Common myeloid progenitor, CD34-positive (primary cell): ENCODE results near the gene MYO1D.

Experiments
- CTCF ChIA-PET: fragments of 350-600 bp; sonication (Branson Sonifier 250); formaldehyde crosslinking; loops from one replicate; lab custom pipeline; 2021; ENCODE audit warnings: antibody characterized with exemption; lab: Charles Lee
- POLR2A ChIA-PET: fragments of 350-600 bp; sonication (Branson Sonifier 250); formaldehyde crosslinking; loops from one replicate; lab custom pipeline; 2021; ENCODE audit warnings: antibody characterized with exemption; lab: Charles Lee
- DNase-seq, 3 donors: peaks; one replicate each; pipeline versions ENCODE4 v3.0.0 to v3.0.0-alpha.2; 2013
- H3K27ac ChIP-seq, 2 experiments: 1 replicate in 1 of 2; 2 replicates in 1 of 2; pipeline ENCODE4 v1.7.0; 2013; ENCODE audit warnings: inconsistent platforms in 2 of 2, low read length in 2 of 2, mild to moderate bottlenecking in 2 of 2, low read depth in 1 of 2, moderate library complexity in 1 of 2; ENCODE audit not compliant: severe bottlenecking in 2 of 2, insufficient read depth in 1 of 2, poor library complexity in 1 of 2
- H3K27me3 ChIP-seq, 5 experiments: replicated peaks in 2 of 5; 1 replicate in 3 of 5; 2 replicates in 2 of 5; pipeline versions ENCODE4 v1.6.1 to v1.7.0; 2013; ENCODE audit warnings: low read length in 4 of 5, mild to moderate bottlenecking in 2 of 5, moderate library complexity in 2 of 5, inconsistent platforms in 1 of 5; ENCODE audit not compliant: insufficient read depth in 5 of 5, control insufficient read depth in 4 of 5
- H3K36me3 ChIP-seq, 4 experiments: 1 replicate in 2 of 4; 2 replicates in 2 of 4; pipeline versions ENCODE4 v1.6.1 to v1.7.0; 2013; ENCODE audit warnings: low read length in 3 of 4, control low read depth in 1 of 4, mild to moderate bottlenecking in 1 of 4; ENCODE audit not compliant: control insufficient read depth in 4 of 4, insufficient read depth in 4 of 4
- H3K4me1 ChIP-seq, 4 experiments: 1 replicate in 3 of 4; 2 replicates in 1 of 4; pipeline versions ENCODE4 v1.6.1 to v1.7.1; 2013; ENCODE audit warnings: low read length in 3 of 4, mild to moderate bottlenecking in 3 of 4, control low read depth in 1 of 4, inconsistent platforms in 1 of 4, moderate library complexity in 1 of 4; ENCODE audit not compliant: control insufficient read depth in 4 of 4, insufficient read depth in 4 of 4; ENCODE audit errors: control extremely low read depth in 1 of 4
- H3K4me3 ChIP-seq, 7 experiments: 1 replicate in 4 of 7; 2 replicates in 3 of 7; pipeline versions ENCODE4 v1.5.1 to v1.7.0; 2013; ENCODE audit warnings: mild to moderate bottlenecking in 7 of 7, low read length in 6 of 7, moderate library complexity in 6 of 7, inconsistent platforms in 2 of 7, low read depth in 2 of 7, control low read depth in 1 of 7; ENCODE audit not compliant: insufficient read depth in 4 of 7, control insufficient read depth in 1 of 7; ENCODE audit errors: extremely low read depth in 1 of 7
- H3K9me3 ChIP-seq, 5 experiments: 1 replicate in 4 of 5; 2 replicates in 1 of 5; pipeline versions ENCODE4 v1.6.1 to v1.7.1; 2013; ENCODE audit warnings: low read length in 4 of 5, mild to moderate bottlenecking in 2 of 5, inconsistent platforms in 1 of 5, low read depth in 1 of 5, moderate library complexity in 1 of 5; ENCODE audit not compliant: control insufficient read depth in 4 of 5, insufficient read depth in 2 of 5; ENCODE audit errors: control extremely low read depth in 1 of 5
- WGBS: methylation state at CpG from one replicate; pipeline ENCODE4 v1.1.5; 2013; ENCODE audit not compliant: insufficient coverage; 5-methylcytosine and 5-hydroxymethylcytosine counted together

Gene MYO1D

DNA sequence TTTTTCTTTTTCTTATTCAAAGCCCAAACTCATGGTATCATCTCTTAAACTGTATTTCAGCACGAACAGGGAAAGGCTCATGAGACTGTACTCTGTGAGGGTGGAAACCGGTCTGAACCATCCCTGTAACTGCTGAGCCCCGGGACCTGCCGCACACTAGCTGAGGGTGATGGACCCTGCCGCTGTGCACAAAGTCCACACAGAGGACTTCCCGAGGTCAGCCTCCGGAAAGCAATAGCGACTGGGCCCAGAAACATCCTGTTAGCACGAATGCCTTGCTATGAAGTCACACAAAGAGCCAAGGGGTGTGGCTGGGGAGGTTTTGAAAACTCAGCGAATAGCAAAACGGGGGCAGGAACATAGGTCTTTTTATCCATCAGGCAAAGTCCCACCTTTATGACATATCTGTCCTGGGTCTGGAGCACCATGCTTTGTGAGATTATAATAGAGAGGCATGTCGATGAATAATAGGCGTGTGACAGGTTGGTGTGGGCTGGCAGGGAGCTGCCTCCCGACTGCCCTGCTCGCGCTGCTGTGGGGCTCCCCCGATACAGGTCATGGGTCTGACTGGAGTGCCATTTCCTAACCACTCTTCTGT lies 356.7 kb downstream of the MYO1D start:
- 34% methylated on average over 13 of the region's 17 CpGs for WGBS
- DNase-seq: peak in 1 of 3 donors; percentile 22
- peak overlapping the region in 3 of 7 experiments; percentile 59 to 70 (median 68) for H3K4me3 ChIP-seq
- no peaks in the 10 kb centered on the region for H3K9me3 ChIP-seq
- H3K27ac ChIP-seq: no peak overlapping the region
- H3K27me3 ChIP-seq: peaks cover 0 to 38% (median 20%) of the 10 kb centered on the region in 5 experiments
- ChIA-PET POLR2A (no interaction called here), CTCF (no interaction called here)
- H3K4me1 ChIP-seq: peaks cover 0 to 20% (median 18%) of the 10 kb centered on the region in 4 experiments
- no peaks in the 10 kb centered on the region for H3K36me3 ChIP-seq

DNA sequence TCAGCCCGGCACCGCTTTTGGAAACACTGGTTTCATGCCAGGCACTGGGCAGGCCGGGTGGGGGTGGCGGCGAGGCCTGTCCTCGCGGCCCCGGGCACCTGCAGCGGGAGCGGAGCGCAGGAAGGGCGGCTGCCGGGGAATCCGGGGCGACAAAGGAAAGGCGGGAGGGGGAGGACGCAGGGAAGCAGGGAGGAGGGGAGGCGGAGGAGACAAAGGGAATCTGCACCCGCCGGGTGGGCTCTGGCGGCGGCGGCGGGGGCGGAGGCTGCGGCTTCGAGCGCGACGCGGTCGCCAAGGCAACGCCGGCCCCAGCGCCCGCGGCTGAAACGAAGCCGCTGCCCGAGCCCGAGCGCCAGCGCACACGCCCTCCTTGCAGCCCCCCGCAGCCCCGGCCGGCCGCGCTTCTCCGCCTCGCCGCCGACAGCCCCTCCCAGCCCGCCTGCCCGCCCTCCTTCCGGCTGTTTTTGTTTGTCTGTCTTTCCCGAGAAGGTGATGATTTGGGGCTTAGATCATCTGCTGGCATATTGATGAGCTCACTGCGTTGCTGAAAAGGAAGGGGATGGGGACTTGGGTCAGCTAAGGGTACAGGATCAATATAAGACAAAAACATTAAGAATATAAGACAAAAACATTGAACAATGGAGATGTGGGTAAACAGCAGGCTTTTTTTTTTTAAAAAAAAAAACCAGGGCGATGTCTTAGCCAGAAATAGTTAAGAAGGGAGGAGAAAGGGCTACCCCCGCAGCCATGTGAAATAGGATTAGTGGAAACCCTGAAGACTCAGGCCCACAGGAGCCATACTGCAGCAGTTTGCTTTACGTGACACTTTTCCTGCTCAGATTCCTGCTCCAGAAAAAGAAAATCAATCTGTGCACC lies 357.5 kb downstream of the MYO1D start:
- ChIA-PET CTCF (interaction anchor here (0.6 kb wide), 1 partner anchor 241 kb away, joined by 4 read pairs; no protein-coding TSS in a partner anchor), POLR2A (interaction anchor here (0.5 to 0.6 kb wide), 2 partner anchors 33 to 1637 kb away, joined by 3 to 4 read pairs; partner anchors contain the start of gene CDK5R1)
- WGBS: 0% methylated on average over 28 of the region's 61 CpGs
- Histone ChIP-seq H3K27me3 (peaks cover 0 to 38% (median 18%) of the 10 kb centered on the region in 5 experiments), H3K27ac (no peak overlapping the region), H3K4me1 (peaks cover 0 to 20% (median 18%) of the 10 kb centered on the region in 4 experiments), H3K9me3 (no peaks in the 10 kb centered on the region), H3K36me3 (no peaks in the 10 kb centered on the region), H3K4me3 (peak overlapping the region in 6 of 7 experiments; percentile 31 to 70 (median 52))
- peak in 2 of 3 donors; percentile 58 to 68 for DNase-seq

DNA sequence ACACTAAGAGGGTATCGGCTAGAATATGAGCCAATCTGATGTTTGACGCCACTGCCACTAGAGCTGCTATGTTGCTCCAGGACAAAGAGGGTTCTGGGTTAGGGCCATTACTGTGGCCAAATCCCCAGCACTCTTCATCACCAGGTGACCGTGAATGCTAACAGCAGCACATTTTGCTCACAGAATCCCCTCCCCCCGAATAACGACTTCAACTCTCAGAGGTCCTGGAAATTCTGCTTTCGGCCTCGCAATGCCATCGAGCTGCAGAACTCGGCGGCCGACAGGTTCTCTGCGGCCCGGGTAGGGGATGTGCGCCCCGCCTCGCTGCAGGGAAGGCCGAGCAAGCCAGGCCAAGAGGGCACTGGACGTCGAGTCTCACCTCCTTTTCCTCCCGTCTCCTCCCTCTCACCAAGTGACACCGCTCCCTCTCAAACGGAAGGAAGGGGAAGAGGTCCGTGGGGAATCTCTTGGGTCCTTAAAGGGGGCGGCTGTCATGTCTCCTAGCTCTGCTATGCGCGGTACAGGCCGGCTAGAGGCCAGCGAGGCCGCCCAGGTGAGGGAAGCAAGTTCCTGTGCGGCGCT lies 358.2 kb downstream of the MYO1D start:
- Histone ChIP-seq H3K36me3 (no peaks in the 10 kb centered on the region), H3K27me3 (peaks cover 0 to 38% (median 18%) of the 10 kb centered on the region in 5 experiments), H3K9me3 (no peaks in the 10 kb centered on the region), H3K4me1 (peaks cover 0 to 20% (median 18%) of the 10 kb centered on the region in 4 experiments), H3K27ac (no peak overlapping the region), H3K4me3 (peak overlapping the region in 5 of 7 experiments; percentile 15 to 70 (median 59))
- ChIA-PET POLR2A (no interaction called here), CTCF (interaction anchor here (0.6 kb wide), 1 partner anchor 88 kb away, joined by 3 read pairs; no protein-coding TSS in a partner anchor)
- WGBS: 33% methylated on average over 27 of the region's 31 CpGs
- DNase-seq: no peak

DNA sequence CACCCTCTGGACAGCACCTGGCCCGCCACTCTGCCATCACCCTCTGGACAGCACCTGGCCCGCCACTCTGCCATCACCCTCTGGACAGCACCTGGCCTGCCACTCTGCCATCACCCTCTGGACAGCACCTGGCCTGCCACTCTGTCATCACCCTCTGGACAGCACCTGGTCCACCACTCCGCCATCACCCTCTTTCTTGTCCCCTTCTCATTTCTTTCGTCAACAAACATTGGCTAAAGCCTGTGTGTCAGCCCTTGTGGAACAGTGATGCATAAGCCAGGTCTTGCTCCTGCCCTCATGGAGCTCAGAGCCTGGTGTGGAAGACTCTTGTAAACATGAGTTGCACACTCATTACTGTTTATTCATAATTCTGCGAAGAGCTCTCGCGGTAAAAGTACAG lies 358.9 kb downstream of the MYO1D start:
- no peak overlapping the region for H3K27ac ChIP-seq
- no peaks in the 10 kb centered on the region for H3K9me3 ChIP-seq
- ChIA-PET CTCF (interaction anchor here (0.6 to 1.2 kb wide), 3 partner anchors 20 to 89 kb away, joined by 3 read pairs; partner anchors contain the start of gene PSMD11), POLR2A (interaction anchor here (0.6 kb wide), 1 partner anchor 40 kb away, joined by 5 read pairs; no protein-coding TSS in a partner anchor)
- H3K4me1 ChIP-seq: peaks cover 0 to 20% (median 18%) of the 10 kb centered on the region in 4 experiments
- no peak for DNase-seq
- peaks cover 0 to 38% (median 18%) of the 10 kb centered on the region in 5 experiments for H3K27me3 ChIP-seq
- H3K36me3 ChIP-seq: no peaks in the 10 kb centered on the region
- 94% methylated on average over 4 of the region's 7 CpGs for WGBS
- H3K4me3 ChIP-seq: no peak overlapping the region

DNA sequence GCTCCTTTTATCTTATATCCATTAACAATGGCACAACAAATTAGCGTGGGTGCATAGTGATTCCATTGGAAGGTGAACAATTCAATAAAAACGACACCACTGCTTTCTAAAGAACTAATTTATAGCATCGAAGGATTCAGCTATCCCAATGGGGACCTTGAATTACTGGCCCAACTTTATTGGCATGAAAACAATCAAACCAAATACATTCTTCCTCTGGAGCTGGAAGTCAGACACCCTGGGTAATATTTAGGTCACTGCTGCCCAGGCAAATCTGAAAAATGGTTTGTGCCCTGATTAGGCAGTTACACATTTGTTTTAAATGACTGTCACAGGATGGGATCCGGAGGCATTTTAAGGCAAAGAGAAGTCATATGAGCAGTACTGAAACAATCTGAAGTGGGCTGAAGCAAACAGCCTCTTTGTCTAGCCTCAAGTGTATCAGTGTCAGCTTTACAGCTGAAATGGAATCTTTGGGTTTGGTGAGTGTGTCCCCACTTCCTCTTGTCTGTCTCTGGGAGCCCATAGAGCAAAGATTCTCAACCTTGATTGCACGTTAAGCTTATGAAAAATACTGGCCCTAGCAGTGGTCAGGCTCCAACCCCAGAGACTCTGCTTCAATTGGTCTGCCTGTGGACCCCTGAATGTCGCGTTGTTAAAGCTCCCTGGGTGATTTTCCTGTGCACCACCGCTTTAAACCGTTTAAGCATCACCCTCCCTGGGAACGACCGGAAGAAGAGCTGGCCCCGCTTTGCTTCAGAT lies 359.8 kb downstream of the MYO1D start:
- CTCF ChIA-PET: interaction anchor here (1.0 to 1.2 kb wide), 2 partner anchors 21 to 73 kb away, joined by 3 read pairs; partner anchors contain the start of gene PSMD11
- H3K9me3 ChIP-seq: no peaks in the 10 kb centered on the region
- peaks cover 0 to 20% (median 18%) of the 10 kb centered on the region in 4 experiments for H3K4me1 ChIP-seq
- no peak overlapping the region for H3K27ac ChIP-seq
- H3K36me3 ChIP-seq: no peaks in the 10 kb centered on the region
- peaks cover 0 to 35% (median 18%) of the 10 kb centered on the region in 5 experiments for H3K27me3 ChIP-seq
- 95% methylated on average over 9 of the region's 12 CpGs for WGBS
- H3K4me3 ChIP-seq: no peak overlapping the region
- no peak for DNase-seq
- POLR2A ChIA-PET: interaction anchor here (0.6 kb wide), 1 partner anchor 39 kb away, joined by 5 read pairs; no protein-coding TSS in a partner anchor

DNA sequence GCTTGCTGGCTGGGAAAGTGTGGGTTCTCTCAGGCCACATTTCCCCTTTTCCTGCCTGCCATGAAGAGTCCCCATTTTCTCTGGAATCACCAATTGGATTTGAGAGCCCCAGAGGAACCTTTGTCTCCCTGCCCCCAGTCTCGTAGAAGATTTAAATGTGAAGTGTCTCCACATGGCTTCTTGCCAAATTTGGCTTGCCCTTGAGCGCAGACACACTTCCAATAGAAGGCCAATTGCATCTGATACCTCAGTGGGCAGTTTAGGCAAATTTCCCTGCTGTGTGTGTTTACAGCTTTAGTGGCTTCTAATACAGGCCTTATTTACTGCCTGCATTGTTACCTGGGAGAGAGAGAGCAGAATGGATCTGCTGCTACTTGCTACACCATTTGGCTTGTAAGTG lies 360.5 kb downstream of the MYO1D start:
- Histone ChIP-seq H3K27me3 (peaks cover 0 to 34% (median 18%) of the 10 kb centered on the region in 5 experiments), H3K9me3 (no peaks in the 10 kb centered on the region), H3K36me3 (no peaks in the 10 kb centered on the region), H3K4me3 (no peak overlapping the region), H3K4me1 (peaks cover 0 to 20% (median 18%) of the 10 kb centered on the region in 4 experiments), H3K27ac (no peak overlapping the region)
- WGBS: 38% methylated on average over 1 of the region's 2 CpGs
- ChIA-PET POLR2A (no interaction called here), CTCF (no interaction called here)
- no peak for DNase-seq
